Measurements from ENCODE around the gene ETV5. TPM values are rescaled to one million over a fixed set of nuclear protein-coding genes. Genes with fewer than 3 reads are reported as not detected.

ETV5 gene
- total and polyA plus RNA-seq, 9 of the 15 experiments (the other 6 are each of a cell fraction or from before 2014, with no cell fraction given), result 9.2 to 25.9 (median 15.9) TPM

- no peak overlapping the region for H2AFZ ChIP-seq (ENCODE audit: low read depth, low read length)
- 0% methylated on average over 6 of the region's 6 CpGs for WGBS (ENCODE audit: insufficient coverage, low coverage, missing lambda C conversion rate)
- TF ChIP-seq ZNF23 (CRISPR knock-in tag; IDR thresholded peaks at IDR 0.05) (no peak), ESRRA (IDR thresholded peaks at IDR 0.05; ENCODE audit: borderline replicate concordance, low read depth) (no peak), SREBF2 (CRISPR knock-in tag; IDR thresholded peaks at IDR 0.05) (no peak), SMARCE1 (IDR thresholded peaks at IDR 0.05) (no peak), POLR2G (IDR thresholded peaks at IDR 0.05; ENCODE audit: low read depth, low read length) (no peak), CBFA2T2 (conservative IDR thresholded peaks at IDR 0.05) (no peak), MED1 (CRISPR knock-in tag; IDR thresholded peaks at IDR 0.05; ENCODE audit: borderline replicate concordance) (no peak), HLTF (IDR thresholded peaks at IDR 0.05) (no peak), KDM5B (IDR thresholded peaks at IDR 0.05; ENCODE audit: insufficient replicate concordance, low read depth, low read length) (no peak)
- intact Hi-C loops (cut with micrococcal nuclease) (no loop called here), in situ Hi-C loops (cut with MboI) (no loop called here)
- H4K20me1 ChIP-seq (replicated peaks; ENCODE audit: control insufficient read depth, insufficient read depth, low read length), result no peaks in the 10 kb centered on the region
- BruUV-seq (replicated peaks), result no TSS peak
- CTCF ChIA-PET (ENCODE audit: low intra/inter-chr PET ratio), result no interaction called here
- no peaks in the 10 kb centered on the region for H3K9me1 ChIP-seq (ENCODE audit: control insufficient read depth, insufficient read depth, low read length)
- H3K9me3 ChIP-seq (replicated peaks; ENCODE audit: control insufficient read depth, insufficient read depth, low read depth, low read length), result no peaks in the 10 kb centered on the region
- H3K9ac ChIP-seq (ENCODE audit: insufficient read depth in 1 of 2, low read depth in 2 of 2, low read length in 2 of 2), result no peak overlapping the region
- no peaks in the 10 kb centered on the region for H3K36me3 ChIP-seq (ENCODE audit: control insufficient read depth, insufficient read depth, low read length)
- H3K4me3 ChIP-seq, result no peak overlapping the region
- no peak overlapping the region for H3K27ac ChIP-seq (ENCODE audit: extremely low read depth, low read depth, low read length)
- no peaks in the 10 kb centered on the region for H3K79me2 ChIP-seq (ENCODE audit: control insufficient read depth, insufficient read depth, low read length)
- no peak overlapping the region for H3K4me2 ChIP-seq (ENCODE audit: insufficient read depth, low read length)
- H3K4me1 ChIP-seq (replicated peaks in 1 of 2; ENCODE audit: control insufficient read depth in 2 of 2, insufficient read depth in 2 of 2, low read length in 2 of 2), result no peaks in the 10 kb centered on the region
- POLR2A ChIA-PET, result interaction anchor here (0.6 to 1.1 kb wide), 3 partner anchors 10 to 95 kb away, joined by 3 to 4 read pairs (median 3); partner anchors contain the start of gene ETV5
- DNase-seq (ENCODE audit: extremely low read depth in 1 of 4, low spot score in 3 of 4) (no peak), FAIRE-seq (no peak), ATAC-seq (no peak)
- peaks cover 14 to 51% of the 10 kb centered on the region in 2 experiments for H3K27me3 ChIP-seq (ENCODE audit: control insufficient read depth in 2 of 2, insufficient read depth in 2 of 2, low read length in 2 of 2)
Observed at GRCh38 chr3:186121278-186121677, 12.4 kb upstream of the ETV5 start.

Measured in K562 (cell line).